Esophagus squamous epithelium (tissue), 5 donors: ENCODE measurements around the gene DHX30. TPM values are rescaled to one million over a fixed set of nuclear protein-coding genes. Genes with fewer than 3 reads are reported as not detected.

Experiments
- DNase-seq: peaks from one replicate; lab custom pipeline; 2025; lab: John Stamatoyannopoulos, UW
- H3K27ac ChIP-seq, 4 donors: fragments of 200-600 bp; sonication (generic); one replicate each; pipeline ENCODE4 v1.5.1; 2016 to 2019; ENCODE audit warnings: mild to moderate bottlenecking in 1 of 4
- H3K27me3 ChIP-seq, 4 donors: fragments of 200-600 bp; sonication (generic); 1 replicate in 3 of 4; 2 replicates in 1 of 4; pipeline versions ENCODE4 v1.5.1 to v1.6.0; 2017 to 2021; ENCODE audit warnings: antibody characterized with exemption in 1 of 4
- H3K36me3 ChIP-seq, 3 donors: fragments of 200-600 bp; sonication (generic); one replicate each; pipeline ENCODE4 v1.5.1; 2016 to 2019
- H3K4me1 ChIP-seq, 3 donors: fragments of 200-600 bp; sonication (generic); one replicate each; pipeline ENCODE4 v1.5.1; 2017 to 2019
- H3K4me3 ChIP-seq, 4 donors: fragments of 200-600 bp; sonication (generic); 1 replicate in 3 of 4; 2 replicates in 1 of 4; pipeline ENCODE4 v1.5.1; 2016 to 2019; ENCODE audit warnings: mild to moderate bottlenecking in 2 of 4, moderate library complexity in 1 of 4
- H3K9me3 ChIP-seq, 3 donors: fragments of 200-600 bp; sonication (generic); one replicate each; pipeline ENCODE4 v1.5.1; 2016 to 2019
- POLR2A ChIP-seq, 4 donors: fragments of 450-650 bp; IDR thresholded peaks; one replicate each; pipeline ENCODE4 v1.6.1; 2017; ENCODE audit warnings: antibody characterized with exemption in 4 of 4, mild to moderate bottlenecking in 4 of 4, moderate library complexity in 3 of 4
- WGBS, 2 donors: methylation state at CpG; one replicate each; pipeline ENCODE4 v1.1.5; 2018; 5-methylcytosine and 5-hydroxymethylcytosine counted together
- intact Hi-C: fragments of 100-400 bp; cut with DNase I; formaldehyde crosslinking; loops from one replicate; pipeline ENCODE4 v1.15.0; 2022
- total RNA-seq, 4 donors: library from RNA; depleted of rRNA; stranded (reverse); fragments of >200 nt; gene quantifications; one replicate each; pipeline ENCODE4 v1.1.0, GENCODE V29; 2016
- TF ChIP-seq, protein P1 (sequence below), 6 experiments: fragments of 450-650 bp in 4 of 6; fragments of 200-600 bp in 2 of 6; sonication (generic) in 2 of 6; IDR thresholded peaks; one replicate each; pipeline ENCODE4 v1.5.1; 2016 to 2019; ENCODE audit warnings: antibody characterized with exemption in 6 of 6, mild to moderate bottlenecking in 4 of 6, moderate library complexity in 4 of 6
- donor health status: DM: yes; HTN: yes; CAD: no.

The DHX30 gene
- total RNA-seq, 4 donors from 2014 or later: 32.8 to 63.5 (median 44.8) TPM

DNA sequence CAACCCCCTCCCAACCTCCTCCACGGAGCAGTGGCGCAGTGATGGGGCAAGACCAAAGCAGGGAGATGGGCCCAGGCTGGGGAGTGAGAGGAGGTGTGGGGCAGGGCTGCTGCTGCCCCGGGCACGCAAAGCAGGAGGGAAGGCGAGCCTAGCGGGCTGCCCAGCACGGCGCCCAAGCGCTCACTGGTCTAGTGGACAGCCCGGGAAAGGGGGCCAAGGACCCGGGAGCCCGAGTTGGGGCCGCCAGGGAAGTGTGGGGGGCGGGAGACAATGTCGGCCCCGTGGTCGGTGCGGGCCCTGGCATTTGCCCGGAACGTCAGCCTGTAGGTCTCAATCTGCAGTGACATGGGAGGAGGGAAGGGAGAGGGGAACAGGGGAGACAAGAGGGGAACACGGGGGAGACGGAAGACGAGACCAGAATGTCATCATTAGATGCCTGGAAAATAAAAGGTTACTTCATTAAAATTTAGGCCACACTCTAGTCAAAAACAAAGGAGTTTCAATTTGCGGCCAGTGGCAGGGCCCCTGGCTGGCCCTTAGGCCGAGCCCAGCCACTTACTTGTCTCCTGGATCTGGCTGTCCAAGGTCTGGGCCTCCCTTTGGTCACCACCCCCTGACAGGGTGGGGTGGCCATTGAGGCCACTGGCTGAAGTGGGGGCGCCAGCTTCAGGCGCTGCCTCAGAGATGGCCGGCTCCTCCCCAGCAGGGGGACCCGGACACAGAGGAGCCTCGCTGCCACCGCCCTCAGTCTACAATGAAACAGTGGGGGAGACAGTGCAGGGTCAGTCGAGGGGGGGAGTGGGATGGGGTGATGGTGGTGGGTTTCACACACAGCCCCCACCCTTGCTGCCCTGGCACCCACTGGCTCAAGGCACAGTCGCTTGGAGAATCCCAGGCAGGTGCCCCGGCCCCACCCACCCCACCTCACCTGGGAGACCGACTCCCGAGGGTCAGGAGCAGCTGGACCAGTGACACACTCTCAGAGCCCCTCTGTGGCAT, 50.0 kb downstream of the DHX30 start:
- Histone ChIP-seq H3K27me3 (no peaks in the 10 kb centered on the region), H3K36me3 (peaks cover 36 to 100% (median 61%) of the 10 kb centered on the region in 3 donors), H3K27ac (no peak overlapping the region), H3K9me3 (no peaks in the 10 kb centered on the region), H3K4me3 (no peak overlapping the region), H3K4me1 (no peaks in the 10 kb centered on the region)
- TF ChIP-seq, protein P1, sequence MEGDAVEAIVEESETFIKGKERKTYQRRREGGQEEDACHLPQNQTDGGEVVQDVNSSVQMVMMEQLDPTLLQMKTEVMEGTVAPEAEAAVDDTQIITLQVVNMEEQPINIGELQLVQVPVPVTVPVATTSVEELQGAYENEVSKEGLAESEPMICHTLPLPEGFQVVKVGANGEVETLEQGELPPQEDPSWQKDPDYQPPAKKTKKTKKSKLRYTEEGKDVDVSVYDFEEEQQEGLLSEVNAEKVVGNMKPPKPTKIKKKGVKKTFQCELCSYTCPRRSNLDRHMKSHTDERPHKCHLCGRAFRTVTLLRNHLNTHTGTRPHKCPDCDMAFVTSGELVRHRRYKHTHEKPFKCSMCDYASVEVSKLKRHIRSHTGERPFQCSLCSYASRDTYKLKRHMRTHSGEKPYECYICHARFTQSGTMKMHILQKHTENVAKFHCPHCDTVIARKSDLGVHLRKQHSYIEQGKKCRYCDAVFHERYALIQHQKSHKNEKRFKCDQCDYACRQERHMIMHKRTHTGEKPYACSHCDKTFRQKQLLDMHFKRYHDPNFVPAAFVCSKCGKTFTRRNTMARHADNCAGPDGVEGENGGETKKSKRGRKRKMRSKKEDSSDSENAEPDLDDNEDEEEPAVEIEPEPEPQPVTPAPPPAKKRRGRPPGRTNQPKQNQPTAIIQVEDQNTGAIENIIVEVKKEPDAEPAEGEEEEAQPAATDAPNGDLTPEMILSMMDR (IDR thresholded peaks at IDR 0.05): no peak
- WGBS, 2 donors: 84 to 92% methylated on average over 10 to 12 of the region's 36 CpGs
- intact Hi-C loops: no loop called here
- DNase-seq: no peak

DNA sequence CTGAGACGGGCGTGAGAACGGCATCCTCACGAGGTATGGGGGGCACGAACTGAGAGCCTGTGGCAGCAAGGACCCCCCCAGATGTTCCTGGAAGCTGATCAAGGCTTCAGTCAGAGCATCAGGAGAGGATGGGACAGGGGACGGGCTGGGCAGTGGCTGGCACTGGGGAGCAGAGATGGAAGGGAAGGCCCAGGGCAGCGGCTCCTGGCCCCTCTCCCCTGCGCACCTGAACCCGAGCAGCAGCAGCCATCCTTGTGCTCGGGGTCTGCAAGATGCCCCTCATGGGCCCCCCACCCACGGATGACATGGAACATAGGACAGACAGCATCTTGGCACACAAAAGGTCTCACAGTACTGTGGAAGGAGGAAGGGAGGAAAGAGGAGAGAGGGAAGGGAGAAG, 51.3 kb downstream of the DHX30 start:
- 84 to 93% methylated on average over 7 to 11 of the region's 11 CpGs for WGBS, 2 donors
- no peaks in the 10 kb centered on the region for H3K4me1 ChIP-seq
- H3K27ac ChIP-seq: no peak overlapping the region
- H3K9me3 ChIP-seq: no peaks in the 10 kb centered on the region
- intact Hi-C loops: no loop called here
- DNase-seq: no peak
- peaks cover 28 to 100% (median 53%) of the 10 kb centered on the region in 3 donors for H3K36me3 ChIP-seq
- no peak overlapping the region for H3K4me3 ChIP-seq
- TF ChIP-seq POLR2A (IDR thresholded peaks at IDR 0.05): no peak
- TF ChIP-seq, protein P1 (IDR thresholded peaks at IDR 0.05): no peak
- H3K27me3 ChIP-seq: no peaks in the 10 kb centered on the region

DNA sequence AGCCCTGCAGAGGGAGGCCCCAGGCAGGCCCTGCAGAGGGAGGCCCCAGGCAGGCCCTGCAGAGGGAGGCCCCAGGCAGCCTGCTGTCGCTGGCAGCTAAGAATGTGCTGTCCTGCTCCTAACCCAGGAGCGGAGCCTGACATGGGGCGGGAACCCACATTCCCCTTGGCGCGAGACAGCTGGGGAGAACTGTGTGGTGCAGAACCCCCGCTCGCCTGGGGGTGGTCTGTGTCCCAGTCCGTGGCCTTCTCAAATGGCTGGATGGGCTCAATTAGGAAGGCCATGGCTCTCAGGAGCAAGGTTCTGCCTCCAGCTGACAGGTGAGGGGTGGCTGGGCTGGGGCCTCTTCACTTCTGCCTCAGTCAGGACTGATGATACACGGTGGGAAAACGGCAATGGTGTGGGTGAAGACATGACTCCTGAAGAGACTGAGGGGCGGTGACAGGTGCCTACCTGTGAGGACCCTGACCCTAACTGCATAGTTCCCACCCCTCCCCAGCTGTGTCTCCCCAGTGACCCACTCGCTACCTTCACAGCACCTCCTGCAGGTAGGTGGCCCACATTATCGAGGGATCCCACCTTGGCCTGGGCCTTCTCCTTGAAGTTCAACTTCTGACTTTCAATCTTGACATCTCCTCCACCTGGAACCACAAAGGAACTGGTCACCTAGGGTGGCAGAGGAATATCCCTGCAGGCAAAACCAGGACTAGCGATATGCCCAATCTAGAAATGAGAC, 52.0 kb downstream of the DHX30 start:
- no peaks in the 10 kb centered on the region for H3K9me3 ChIP-seq
- peaks cover 28 to 100% (median 47%) of the 10 kb centered on the region in 3 donors for H3K36me3 ChIP-seq
- H3K27me3 ChIP-seq: no peaks in the 10 kb centered on the region
- H3K27ac ChIP-seq: no peak overlapping the region
- intact Hi-C loops: no loop called here
- DNase-seq: no peak
- H3K4me3 ChIP-seq: no peak overlapping the region
- WGBS, 2 donors: 90 to 98% methylated on average over 2 to 9 of the region's 14 CpGs
- no peak for TF ChIP-seq POLR2A (IDR thresholded peaks at IDR 0.05)
- TF ChIP-seq, protein P1 (IDR thresholded peaks at IDR 0.05): no peak
- no peaks in the 10 kb centered on the region for H3K4me1 ChIP-seq

DNA sequence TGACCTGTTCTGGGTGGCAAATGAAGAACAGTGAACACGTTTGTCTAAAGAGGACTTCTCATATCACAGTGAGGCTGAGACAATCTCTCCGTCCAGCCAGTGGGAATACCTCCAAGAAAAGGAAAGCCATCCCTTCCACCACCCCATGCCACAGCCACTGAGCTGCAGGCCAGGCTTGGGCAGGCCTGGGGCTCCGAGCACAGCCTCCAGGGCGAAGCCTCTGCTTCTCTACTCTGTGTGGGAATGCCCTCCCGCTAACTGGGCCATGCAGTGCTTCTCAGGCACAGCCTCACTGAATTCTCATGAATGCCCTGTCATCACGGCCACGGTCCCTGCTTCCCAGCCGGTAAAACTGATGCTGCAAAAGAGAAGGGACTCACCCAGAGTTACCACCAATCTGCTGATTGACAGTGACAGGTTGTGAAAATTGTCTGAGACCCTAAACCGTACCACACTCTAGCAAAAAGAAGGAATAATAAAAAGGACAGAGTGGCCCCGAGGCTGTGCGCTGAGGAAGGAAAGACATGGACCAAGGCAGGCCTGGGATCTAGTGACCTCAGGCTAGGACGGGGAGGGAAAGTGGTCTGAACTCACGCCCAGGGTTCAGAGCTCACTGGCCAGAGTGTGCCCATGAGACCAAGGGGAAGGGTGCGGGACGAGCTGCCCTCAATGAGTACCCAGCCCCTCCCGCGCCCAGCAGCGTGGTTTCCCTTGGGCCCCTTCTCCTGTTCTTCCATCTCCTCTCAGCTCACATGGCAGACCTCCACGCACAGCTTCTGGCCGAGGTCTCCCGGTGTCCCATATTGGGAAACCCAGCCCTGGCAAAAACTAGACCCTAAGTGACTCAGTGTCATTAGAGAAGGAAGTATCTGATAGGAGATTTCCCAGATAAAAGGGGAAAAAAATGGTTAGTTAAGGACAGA, 52.8 kb downstream of the DHX30 start:
- intact Hi-C loops: no loop called here
- Histone ChIP-seq H3K9me3 (no peaks in the 10 kb centered on the region), H3K27ac (no peak overlapping the region), H3K36me3 (peaks cover 28 to 100% (median 44%) of the 10 kb centered on the region in 3 donors), H3K4me1 (no peaks in the 10 kb centered on the region), H3K27me3 (no peaks in the 10 kb centered on the region), H3K4me3 (no peak overlapping the region)
- DNase-seq: no peak
- WGBS, 2 donors: 88 to 89% methylated on average over 10 to 18 of the region's 21 CpGs
- no peak for TF ChIP-seq POLR2A (IDR thresholded peaks at IDR 0.05)
- TF ChIP-seq, protein P1 (IDR thresholded peaks at IDR 0.05): no peak
